Adipocyte (in vitro differentiated cells): ENCODE data around the gene GPX4.
A peak's percentile ranks its signal among the peaks of the same experiment; 100 is the strongest.

Experiments
- DNase-seq: peaks from one replicate; pipeline ENCODE4 v3.0.0-alpha.2; 2015; ENCODE audit warnings: low read depth
- H3K27me3 ChIP-seq: replicated peaks from 2 replicates; pipeline ENCODE4 v1.7.0; 2013; ENCODE audit warnings: mild to moderate bottlenecking, low read length, moderate library complexity; ENCODE audit not compliant: control insufficient read depth, insufficient read depth
- H3K36me3 ChIP-seq: 2 replicates; pipeline ENCODE4 v1.7.0; 2013; ENCODE audit warnings: low read length, mild to moderate bottlenecking, moderate library complexity; ENCODE audit not compliant: control insufficient read depth, insufficient read depth, severe bottlenecking
- H3K4me1 ChIP-seq: 2 replicates; pipeline ENCODE4 v1.7.0; 2013; ENCODE audit warnings: mild to moderate bottlenecking, low read length, moderate library complexity; ENCODE audit not compliant: control insufficient read depth, insufficient read depth
- H3K4me3 ChIP-seq: 2 replicates; pipeline ENCODE4 v1.7.0; 2013; ENCODE audit warnings: mild to moderate bottlenecking, low read length, moderate library complexity
- H3K9ac ChIP-seq: 2 replicates; pipeline ENCODE4 v1.7.0; 2013; ENCODE audit warnings: mild to moderate bottlenecking, low read length, moderate library complexity
- H3K9me3 ChIP-seq: 2 replicates; pipeline ENCODE4 v1.7.0; 2013; ENCODE audit warnings: mild to moderate bottlenecking, low read length, moderate library complexity; ENCODE audit not compliant: control insufficient read depth

GPX4 gene

GRCh38 chr19:1155352-1156304 lies 51.8 kb downstream of the GPX4 start:
- Histone ChIP-seq H3K4me1 (peaks cover 50% of the 10 kb centered on the region), H3K9me3 (no peaks in the 10 kb centered on the region), H3K27me3 (no peaks in the 10 kb centered on the region)

More at GRCh38 chr19:1155352-1156304, 51.8 kb downstream of the GPX4 start:
- no peak for DNase-seq
- Histone ChIP-seq H3K36me3 (peaks cover 31% of the 10 kb centered on the region), H3K9ac (peak overlapping the region; percentile 90), H3K4me3 (peak overlapping the region; percentile 77)
